GM12891 (cell line): ENCODE data around the gene RPS6KA2.

Experiments
- POLR2A ChIP-seq: IDR thresholded peaks from 2 replicates; pipeline ENCODE4 v1.6.1; 2011; ENCODE audit warnings: low read depth, low read length, control low read depth
- POLR2AphosphoS5 ChIP-seq: IDR thresholded peaks from 2 replicates; pipeline ENCODE4 v1.6.1; 2011; ENCODE audit warnings: low read depth, low read length, control low read depth

DNA sequence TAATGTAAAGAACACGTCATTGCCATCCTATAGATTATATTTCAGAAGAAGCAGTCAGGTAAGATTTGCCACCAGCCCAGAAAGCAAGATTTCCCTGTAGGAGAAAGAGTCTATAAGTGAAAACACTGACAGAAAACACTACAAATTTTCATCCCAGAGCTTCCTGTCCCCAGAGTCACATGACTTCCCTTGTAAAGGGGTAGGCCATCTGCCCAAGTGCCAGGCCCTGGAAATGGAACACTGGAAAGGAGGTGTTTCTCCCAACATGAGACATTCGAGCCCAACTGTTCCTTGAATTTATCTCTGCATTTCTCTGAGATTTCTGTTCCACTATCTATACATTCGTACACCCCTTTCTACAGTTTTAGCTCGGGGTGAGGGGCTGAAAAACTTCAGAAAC is 87.5 kb downstream of the RPS6KA2 start:
- TF ChIP-seq POLR2A (no peak), POLR2AphosphoS5 (no peak)
